Esophagus squamous epithelium (tissue), 5 donors: ENCODE measurements around the gene SKIC3. TPM values are rescaled to one million over a fixed set of nuclear protein-coding genes. Genes with fewer than 3 reads are reported as not detected.

Source experiments
- DNase-seq: peaks from one replicate; lab custom pipeline; 2025; lab: John Stamatoyannopoulos, UW
- H3K27ac ChIP-seq, 4 donors: fragments of 200-600 bp; sonication (generic); one replicate each; pipeline ENCODE4 v1.5.1; 2016 to 2019; ENCODE audit warnings: mild to moderate bottlenecking in 1 of 4
- H3K27me3 ChIP-seq, 4 donors: fragments of 200-600 bp; sonication (generic); 1 replicate in 3 of 4; 2 replicates in 1 of 4; pipeline versions ENCODE4 v1.5.1 to v1.6.0; 2017 to 2021; ENCODE audit warnings: antibody characterized with exemption in 1 of 4
- H3K36me3 ChIP-seq, 3 donors: fragments of 200-600 bp; sonication (generic); one replicate each; pipeline ENCODE4 v1.5.1; 2016 to 2019
- H3K4me1 ChIP-seq, 3 donors: fragments of 200-600 bp; sonication (generic); one replicate each; pipeline ENCODE4 v1.5.1; 2017 to 2019
- H3K4me3 ChIP-seq, 4 donors: fragments of 200-600 bp; sonication (generic); 1 replicate in 3 of 4; 2 replicates in 1 of 4; pipeline ENCODE4 v1.5.1; 2016 to 2019; ENCODE audit warnings: mild to moderate bottlenecking in 2 of 4, moderate library complexity in 1 of 4
- H3K9me3 ChIP-seq, 3 donors: fragments of 200-600 bp; sonication (generic); one replicate each; pipeline ENCODE4 v1.5.1; 2016 to 2019
- CTCF ChIP-seq, 6 experiments: fragments of 450-650 bp in 4 of 6; fragments of 200-600 bp in 2 of 6; sonication (generic) in 2 of 6; IDR thresholded peaks; one replicate each; pipeline ENCODE4 v1.5.1; 2016 to 2019; ENCODE audit warnings: antibody characterized with exemption in 6 of 6, mild to moderate bottlenecking in 4 of 6, moderate library complexity in 4 of 6
- POLR2A ChIP-seq, 4 donors: fragments of 450-650 bp; IDR thresholded peaks; one replicate each; pipeline ENCODE4 v1.6.1; 2017; ENCODE audit warnings: antibody characterized with exemption in 4 of 4, mild to moderate bottlenecking in 4 of 4, moderate library complexity in 3 of 4
- WGBS, 2 donors: methylation state at CpG; one replicate each; pipeline ENCODE4 v1.1.5; 2018; 5-methylcytosine and 5-hydroxymethylcytosine counted together
- intact Hi-C: fragments of 100-400 bp; cut with DNase I; formaldehyde crosslinking; loops from one replicate; pipeline ENCODE4 v1.15.0; 2022
- small RNA-seq, 4 donors: library from RNA; depleted of rRNA; stranded (forward); fragments of <200 nt; gene quantifications; one replicate each; pipeline ENCODE3, GENCODE V24; 2016
- total RNA-seq, 4 donors: library from RNA; depleted of rRNA; stranded (reverse); fragments of >200 nt; gene quantifications; one replicate each; pipeline ENCODE4 v1.1.0, GENCODE V29; 2016
- donor health status: DM: yes; HTN: yes; CAD: no.

Gene SKIC3
- total RNA-seq, 4 donors from 2014 or later: 27.0 to 71.3 (median 41.6) TPM

DNA sequence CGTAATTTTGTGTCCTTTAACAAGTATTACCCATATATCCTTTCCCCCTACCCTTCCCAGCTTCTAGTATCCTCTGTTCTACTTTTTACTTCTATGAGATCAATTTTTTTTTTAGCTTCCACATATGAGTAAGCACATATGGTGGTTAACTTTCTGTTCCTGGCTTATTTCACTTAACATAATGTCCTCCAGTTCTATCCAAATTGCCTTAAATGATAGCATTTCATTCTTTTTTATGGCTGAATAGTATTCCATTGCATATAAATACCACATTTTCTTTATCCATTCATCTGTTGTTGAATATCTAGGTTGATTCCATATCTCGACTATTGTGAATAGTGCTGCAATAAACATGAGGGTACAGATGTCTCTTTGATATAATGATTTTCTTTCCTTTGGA, 36.4 kb downstream of the SKIC3 start:
- Histone ChIP-seq H3K36me3 (peaks cover under 1 to 100% (median 7%) of the 10 kb centered on the region in 3 donors), H3K4me3 (no peak overlapping the region), H3K27me3 (no peaks in the 10 kb centered on the region), H3K9me3 (no peaks in the 10 kb centered on the region), H3K27ac (no peak overlapping the region), H3K4me1 (no peaks in the 10 kb centered on the region)
- WGBS, 2 donors: 96 to 100% methylated on average over 2 of the region's 2 CpGs
- intact Hi-C loops: no loop called here
- TF ChIP-seq CTCF (IDR thresholded peaks at IDR 0.05): no peak
- TF ChIP-seq POLR2A (IDR thresholded peaks at IDR 0.05): no peak
- DNase-seq: no peak

DNA sequence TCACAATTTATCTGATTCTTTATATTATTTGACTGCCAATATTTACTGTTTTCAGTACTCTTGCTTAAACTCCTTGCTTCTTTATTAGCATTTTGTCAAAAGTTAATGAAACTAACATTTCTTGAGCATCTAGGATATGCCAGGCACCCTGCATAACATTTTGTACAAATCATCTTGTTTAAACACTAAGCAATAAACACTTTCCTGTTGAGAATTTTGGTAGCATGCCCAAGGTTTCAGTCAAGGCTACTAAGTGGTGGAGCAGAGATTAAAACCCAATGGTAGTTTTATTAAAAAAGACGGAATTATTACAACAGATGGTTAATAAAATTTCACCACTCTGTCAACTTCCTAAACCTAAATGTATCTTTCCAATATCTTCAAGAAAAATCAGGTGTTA, 43.2 kb downstream of the SKIC3 start:
- peaks cover 3 to 100% (median 5%) of the 10 kb centered on the region in 3 donors for H3K36me3 ChIP-seq
- TF ChIP-seq CTCF (IDR thresholded peaks at IDR 0.05): no peak
- TF ChIP-seq POLR2A (IDR thresholded peaks at IDR 0.05): no peak

GRCh38 chr5:95508550-95508949, 46.2 kb downstream of the SKIC3 start:
- 65 to 72% methylated on average over 1 of the region's 1 CpG for WGBS, 2 donors
- intact Hi-C loops: no loop called here
- Histone ChIP-seq H3K27ac (no peak overlapping the region), H3K36me3 (peaks cover 0 to 100% (median 5%) of the 10 kb centered on the region in 3 donors), H3K4me1 (no peaks in the 10 kb centered on the region), H3K27me3 (no peaks in the 10 kb centered on the region), H3K4me3 (no peak overlapping the region), H3K9me3 (no peaks in the 10 kb centered on the region)
- DNase-seq: no peak
- no peak for TF ChIP-seq POLR2A (IDR thresholded peaks at IDR 0.05)
- TF ChIP-seq CTCF (IDR thresholded peaks at IDR 0.05): no peak

More for the DNA sequence above, 43.2 kb downstream of the SKIC3 start:
- Histone ChIP-seq H3K9me3 (no peaks in the 10 kb centered on the region), H3K27me3 (no peaks in the 10 kb centered on the region), H3K4me1 (no peaks in the 10 kb centered on the region), H3K4me3 (no peak overlapping the region), H3K27ac (no peak overlapping the region)
- no peak for DNase-seq
- intact Hi-C loops: no loop called here
- WGBS, 2 donors: 96% methylated on average over 1 of the region's 1 CpG

Small RNA genes within 50 kb of the gene (small RNA-seq; reads per million reads assigned to genes)
- gene RNU6-308P: 0 reads per million in 4 donors

Other genes with a start within 250 kb of the SKIC3 start
- gene FAM81B, start 163.6 kb downstream of the SKIC3 start, total RNA-seq: not detected
- 1 to 10 TPM; 2.0 to 4.9 (median 3.6) TPM for gene ARSK, start 124 bp upstream of the SKIC3 start, total RNA-seq
- not detected for gene GPR150, start 65.1 kb upstream of the SKIC3 start, total RNA-seq
- 1 to 10 TPM in 2 of 4 donors, under 1 TPM in 2; 0.11 to 3.6 (median 1.0) TPM for gene RFESD, start 91.8 kb upstream of the SKIC3 start, total RNA-seq
- not detected for gene SPATA9, start 128.0 kb upstream of the SKIC3 start, total RNA-seq
- gene RHOBTB3, start 176.4 kb upstream of the SKIC3 start, total RNA-seq: 10 to 100 TPM in 2 of 4 donors, 1 to 10 TPM in 2; 4.7 to 59.3 (median 13.6) TPM